ENCODE data around the gene LRRC14B.

- no peak for TF ChIP-seq POLR2A (IDR thresholded peaks at IDR 0.05)
- TF ChIP-seq CTCF (IDR thresholded peaks at IDR 0.05), result no peak
Measured at GRCh38 chr5:152077-152476, 39.2 kb upstream of the LRRC14B start.

Measured in Peyer's patch (tissue), 4 donors.